Dendritic cell treated with granulocyte-macrophage colony-stimulating factor and Interleukin-4, amounts not matched to agents 40 ng/mL and 50 ng/mL, for 4 days (primary cell): ENCODE data around the gene SLC25A2.

Experiments
- H3K27ac Mint-ChIP-seq: one replicate; pipeline ENCODE4 v1.8.0; 2022; ENCODE audit warnings: mild to moderate bottlenecking, mixed read lengths
- H3K27me3 Mint-ChIP-seq: one replicate; pipeline ENCODE4 v1.8.0; 2022; ENCODE audit warnings: mild to moderate bottlenecking, mixed read lengths
- H3K36me3 Mint-ChIP-seq: one replicate; pipeline ENCODE4 v1.8.0; 2022; ENCODE audit warnings: low read depth, mixed read lengths
- H3K4me1 Mint-ChIP-seq: one replicate; pipeline ENCODE4 v1.8.0; 2022; ENCODE audit warnings: low read depth, mixed read lengths
- H3K4me3 Mint-ChIP-seq: one replicate; pipeline ENCODE4 v1.8.0; 2022; ENCODE audit warnings: mild to moderate bottlenecking, moderate library complexity, mixed read lengths
- H3K9me3 Mint-ChIP-seq: one replicate; pipeline ENCODE4 v1.8.0; 2022; ENCODE audit warnings: mixed read lengths
- intact Hi-C: fragments of 100-400 bp; cut with micrococcal nuclease; formaldehyde crosslinking; loops from one replicate; pipeline ENCODE4 v1.15.0; 2022

Gene SLC25A2

GRCh38 chr5:141260458-141261237 is 43.2 kb downstream of the SLC25A2 start:
- Mint-ChIP-seq H3K27ac (no peak overlapping the region), H3K36me3 (no peaks in the 10 kb centered on the region), H3K9me3 (peaks cover 89% of the 10 kb centered on the region), H3K4me1 (no peaks in the 10 kb centered on the region), H3K4me3 (no peak overlapping the region), H3K27me3 (no peaks in the 10 kb centered on the region)
- intact Hi-C loops, result loop anchor here (10.0 kb wide), 1 partner anchor 54 kb away; no protein-coding TSS in a partner anchor

GRCh38 chr5:141258948-141259347 is 44.9 kb downstream of the SLC25A2 start:
- Mint-ChIP-seq H3K4me3 (no peak overlapping the region), H3K27me3 (no peaks in the 10 kb centered on the region), H3K4me1 (no peaks in the 10 kb centered on the region), H3K36me3 (no peaks in the 10 kb centered on the region), H3K9me3 (peaks cover 87% of the 10 kb centered on the region), H3K27ac (no peak overlapping the region)
- intact Hi-C loops, result no loop called here

GRCh38 chr5:141258464-141258863 is 45.4 kb downstream of the SLC25A2 start:
- H3K4me3 Mint-ChIP-seq, result no peak overlapping the region
- no peaks in the 10 kb centered on the region for H3K36me3 Mint-ChIP-seq
- H3K9me3 Mint-ChIP-seq, result peaks cover 82% of the 10 kb centered on the region

More at GRCh38 chr5:141258464-141258863, 45.4 kb downstream of the SLC25A2 start:
- H3K4me1 Mint-ChIP-seq, result no peaks in the 10 kb centered on the region
- intact Hi-C loops, result no loop called here
- no peak overlapping the region for H3K27ac Mint-ChIP-seq
- H3K27me3 Mint-ChIP-seq, result no peaks in the 10 kb centered on the region
